ENCODE measurements around the gene PSD4. TPM values are rescaled to one million over a fixed set of nuclear protein-coding genes. Genes with fewer than 3 reads are reported as not detected.
A peak's percentile ranks its signal among the peaks of the same experiment; 100 is the strongest.

PSD4 gene
- total RNA-seq, 1 donor from 2014 or later: 1.6 TPM

DNA sequence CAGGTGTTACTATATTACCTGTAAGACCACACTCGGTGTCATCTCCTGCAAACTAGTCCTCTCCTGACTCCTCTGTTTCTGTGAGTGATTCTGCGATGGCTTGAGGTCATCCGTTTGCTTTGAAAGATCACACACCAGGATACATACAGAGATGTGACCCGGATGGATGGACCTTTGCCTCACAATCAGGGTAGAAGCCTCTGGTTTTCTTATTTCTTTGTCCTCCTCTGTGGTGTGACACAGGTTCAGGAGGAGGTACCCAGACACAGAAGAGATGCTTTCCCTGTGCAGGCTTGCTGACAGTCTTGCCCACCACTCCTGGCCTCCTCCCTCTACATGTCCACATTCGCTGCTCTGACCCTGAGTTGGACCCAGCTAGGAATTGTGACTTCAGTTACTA lies 34.6 kb downstream of the PSD4 start:
- Histone ChIP-seq H3K9me3 (ENCODE audit: control insufficient read depth in 3 of 3, low read length in 3 of 3) (no peaks in the 10 kb centered on the region), H3K36me3 (ENCODE audit: control insufficient read depth in 3 of 3, insufficient read depth in 3 of 3, low read length in 3 of 3) (no peaks in the 10 kb centered on the region), H3K9ac (ENCODE audit: low read depth in 1 of 3, low read length in 3 of 3) (no peak overlapping the region), H3K27ac (ENCODE audit: low read depth, low read length) (no peak overlapping the region), H3K4me3 (ENCODE audit: low read length in 3 of 3) (no peak overlapping the region), H3K4me1 (ENCODE audit: control insufficient read depth in 3 of 3, insufficient read depth in 3 of 3, low read length in 3 of 3) (peaks cover 9 to 16% (median 13%) of the 10 kb centered on the region in 3 donors), H3K27me3 (ENCODE audit: control insufficient read depth in 3 of 3, insufficient read depth in 3 of 3, low read length in 3 of 3) (no peaks in the 10 kb centered on the region)

DNA sequence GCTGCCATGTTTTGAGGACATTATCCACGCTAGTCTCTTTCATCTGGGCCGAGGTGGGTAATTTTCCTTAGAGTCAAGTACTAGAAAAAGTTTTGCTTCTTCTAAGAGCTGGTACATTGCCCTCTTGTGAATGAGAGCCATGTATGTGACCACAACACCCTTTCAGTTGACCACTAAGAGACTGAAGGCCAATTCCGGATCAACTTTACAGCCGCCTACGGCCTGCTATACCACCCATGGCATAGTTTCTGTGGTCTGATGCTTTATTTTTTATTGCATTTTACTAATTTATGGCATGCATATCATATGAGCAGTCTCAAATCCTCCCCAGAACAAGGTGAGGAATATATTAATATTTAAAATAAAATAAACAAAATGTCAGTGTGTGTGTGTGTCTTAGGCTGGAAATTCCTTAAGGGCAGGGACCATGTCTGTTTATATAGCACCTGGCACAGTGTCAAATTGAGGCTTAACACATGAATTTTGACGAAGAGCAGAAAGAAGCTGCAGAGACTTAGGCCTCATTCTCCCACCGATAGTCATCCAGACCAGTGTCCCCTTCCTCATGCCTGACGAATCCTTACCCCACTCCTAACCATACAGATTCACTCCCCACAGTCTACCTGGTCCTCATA lies 35.4 kb downstream of the PSD4 start:
- Histone ChIP-seq H3K36me3 (ENCODE audit: control insufficient read depth in 3 of 3, insufficient read depth in 3 of 3, low read length in 3 of 3) (no peaks in the 10 kb centered on the region), H3K4me1 (ENCODE audit: control insufficient read depth in 3 of 3, insufficient read depth in 3 of 3, low read length in 3 of 3) (peaks cover 9 to 16% (median 13%) of the 10 kb centered on the region in 3 donors), H3K27me3 (ENCODE audit: control insufficient read depth in 3 of 3, insufficient read depth in 3 of 3, low read length in 3 of 3) (no peaks in the 10 kb centered on the region), H3K9ac (ENCODE audit: low read depth in 1 of 3, low read length in 3 of 3) (no peak overlapping the region), H3K27ac (ENCODE audit: low read depth, low read length) (no peak overlapping the region), H3K4me3 (ENCODE audit: low read length in 3 of 3) (no peak overlapping the region), H3K9me3 (ENCODE audit: control insufficient read depth in 3 of 3, low read length in 3 of 3) (no peaks in the 10 kb centered on the region)

DNA sequence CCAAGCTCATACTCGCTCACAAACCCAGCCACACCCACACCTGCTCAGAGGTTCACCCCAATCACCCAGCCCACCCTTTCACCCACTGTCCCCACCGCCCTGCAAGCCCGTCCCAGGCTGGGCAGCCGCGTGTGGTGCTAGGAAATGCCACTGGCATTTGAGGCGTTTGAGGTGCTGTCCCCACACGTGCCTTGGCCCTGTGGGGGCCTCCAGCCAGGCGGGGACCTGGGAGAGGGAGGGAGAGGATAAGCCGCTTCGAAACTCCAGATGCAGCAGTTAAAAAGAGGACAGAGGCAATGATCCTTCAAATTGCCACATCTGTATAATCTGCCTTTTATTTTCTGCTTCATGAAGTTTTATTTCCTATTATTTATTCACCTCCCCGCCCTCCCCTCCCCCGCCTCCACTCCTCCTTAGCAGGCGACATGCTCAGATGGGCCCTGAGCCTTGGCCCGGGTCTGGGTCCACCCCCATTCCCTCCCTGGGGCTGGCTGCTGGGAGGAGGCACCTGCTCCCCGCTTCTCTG lies 35.9 kb downstream of the PSD4 start:
- no peaks in the 10 kb centered on the region for H3K36me3 ChIP-seq (ENCODE audit: control insufficient read depth in 3 of 3, insufficient read depth in 3 of 3, low read length in 3 of 3)
- H3K9ac ChIP-seq (ENCODE audit: low read depth in 1 of 3, low read length in 3 of 3): no peak overlapping the region
- H3K4me1 ChIP-seq (ENCODE audit: control insufficient read depth in 3 of 3, insufficient read depth in 3 of 3, low read length in 3 of 3): peaks cover 9 to 16% (median 13%) of the 10 kb centered on the region in 3 donors
- H3K9me3 ChIP-seq (ENCODE audit: control insufficient read depth in 3 of 3, low read length in 3 of 3): no peaks in the 10 kb centered on the region
- H3K27me3 ChIP-seq (ENCODE audit: control insufficient read depth in 3 of 3, insufficient read depth in 3 of 3, low read length in 3 of 3): no peaks in the 10 kb centered on the region
- H3K27ac ChIP-seq (ENCODE audit: low read depth, low read length): no peak overlapping the region
- no peak overlapping the region for H3K4me3 ChIP-seq (ENCODE audit: low read length in 3 of 3)

DNA sequence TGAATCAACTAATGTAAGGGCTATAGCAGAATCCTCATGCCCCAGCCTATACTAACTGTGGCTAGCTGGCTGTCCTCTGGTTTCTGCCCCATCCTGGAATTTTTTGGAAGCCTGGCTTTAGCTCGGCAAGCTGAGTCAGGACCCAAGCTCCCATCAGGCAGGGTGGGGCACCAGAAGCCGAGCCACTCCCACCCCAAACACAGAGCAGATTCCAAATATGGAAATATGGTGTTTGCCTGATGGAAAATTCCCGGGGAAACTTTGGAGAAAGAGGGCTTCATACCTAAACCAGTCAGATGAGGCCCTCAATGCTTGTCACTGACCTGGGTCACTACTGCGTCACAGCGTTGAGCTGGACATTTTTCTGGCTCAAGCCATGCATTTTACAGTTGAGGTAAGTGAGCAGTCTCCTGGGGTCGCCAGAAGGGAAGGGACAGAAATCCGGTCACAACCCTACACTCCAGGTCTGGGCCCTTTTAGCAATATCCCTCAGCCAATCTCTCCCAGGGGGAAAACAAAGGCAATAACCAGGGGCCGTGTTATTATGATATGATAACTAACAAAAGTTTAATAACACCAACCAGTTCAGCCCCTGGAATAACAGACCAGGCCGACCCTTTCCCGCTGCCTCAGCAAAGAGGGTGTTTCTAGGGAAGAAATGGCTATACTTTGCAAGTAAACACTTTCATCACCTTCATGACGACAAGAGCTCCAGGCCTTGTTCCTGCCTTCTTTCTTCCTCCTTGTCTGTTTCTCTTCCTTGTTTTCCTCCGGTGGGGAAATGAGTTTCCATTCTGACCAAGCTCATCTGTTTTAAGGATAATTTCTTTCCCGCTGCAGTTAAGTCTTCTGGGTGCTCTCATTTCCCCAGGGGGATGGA lies 37.7 kb downstream of the PSD4 start:
- Histone ChIP-seq H3K27me3 (ENCODE audit: control insufficient read depth in 3 of 3, insufficient read depth in 3 of 3, low read length in 3 of 3) (no peaks in the 10 kb centered on the region), H3K36me3 (ENCODE audit: control insufficient read depth in 3 of 3, insufficient read depth in 3 of 3, low read length in 3 of 3) (no peaks in the 10 kb centered on the region), H3K9me3 (ENCODE audit: control insufficient read depth in 3 of 3, low read length in 3 of 3) (no peaks in the 10 kb centered on the region), H3K4me1 (ENCODE audit: control insufficient read depth in 3 of 3, insufficient read depth in 3 of 3, low read length in 3 of 3) (peaks cover 9 to 18% (median 14%) of the 10 kb centered on the region in 3 donors), H3K4me3 (ENCODE audit: low read length in 3 of 3) (no peak overlapping the region), H3K27ac (ENCODE audit: low read depth, low read length) (peak overlapping the region; percentile 70), H3K9ac (ENCODE audit: low read depth in 1 of 3, low read length in 3 of 3) (peak overlapping the region in 2 of 3 donors; percentile 16 to 45)

DNA sequence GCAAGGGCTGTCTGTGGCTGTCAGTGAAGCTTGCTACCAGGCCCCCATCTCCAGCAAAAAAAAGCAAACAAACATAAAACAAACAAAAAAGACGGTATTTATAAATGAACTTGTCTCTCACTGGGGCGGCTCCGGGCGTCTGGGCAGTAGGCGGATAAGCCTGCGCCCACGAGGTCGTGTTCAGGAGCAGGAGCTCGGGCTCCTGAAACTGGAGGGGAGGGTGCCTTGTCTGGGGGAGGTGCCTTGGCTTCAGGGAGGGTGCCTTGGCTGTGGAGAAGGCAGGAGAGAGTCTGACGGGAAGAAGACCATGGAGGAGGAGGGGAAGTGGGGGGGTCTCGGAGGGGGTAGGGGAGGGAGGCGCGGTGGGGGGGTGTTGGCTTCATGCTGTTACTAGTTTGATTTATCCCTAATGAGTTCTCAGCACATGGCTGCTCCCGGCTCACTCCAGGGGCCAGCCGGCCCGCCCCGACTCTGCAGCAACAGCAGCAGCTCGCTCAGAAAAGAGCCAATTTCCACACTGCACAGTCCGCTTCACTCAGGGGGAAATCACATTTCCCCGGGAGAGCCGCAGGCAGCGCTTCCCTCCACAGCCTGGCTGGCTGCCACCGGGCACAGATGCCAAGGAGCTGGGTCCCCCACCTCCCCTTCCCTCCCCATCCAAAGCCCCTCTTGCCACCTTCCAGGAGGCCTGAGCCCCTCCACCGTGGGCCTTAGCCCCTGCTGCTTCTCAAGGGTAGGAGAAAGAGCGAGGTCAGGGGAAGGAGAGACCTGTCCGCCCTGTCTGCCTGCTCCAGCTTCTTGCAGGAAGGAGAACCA lies 38.7 kb downstream of the PSD4 start:
- no peaks in the 10 kb centered on the region for H3K27me3 ChIP-seq (ENCODE audit: control insufficient read depth in 3 of 3, insufficient read depth in 3 of 3, low read length in 3 of 3)
- peak overlapping the region; percentile 70 for H3K27ac ChIP-seq (ENCODE audit: low read depth, low read length)
- peaks cover 10 to 24% (median 23%) of the 10 kb centered on the region in 3 donors for H3K4me1 ChIP-seq (ENCODE audit: control insufficient read depth in 3 of 3, insufficient read depth in 3 of 3, low read length in 3 of 3)
- no peaks in the 10 kb centered on the region for H3K36me3 ChIP-seq (ENCODE audit: control insufficient read depth in 3 of 3, insufficient read depth in 3 of 3, low read length in 3 of 3)
- H3K4me3 ChIP-seq (ENCODE audit: low read length in 3 of 3): peak overlapping the region in 1 of 3 donors; percentile 13
- peak overlapping the region in 2 of 3 donors; percentile 16 to 45 for H3K9ac ChIP-seq (ENCODE audit: low read depth in 1 of 3, low read length in 3 of 3)
- no peaks in the 10 kb centered on the region for H3K9me3 ChIP-seq (ENCODE audit: control insufficient read depth in 3 of 3, low read length in 3 of 3)

DNA sequence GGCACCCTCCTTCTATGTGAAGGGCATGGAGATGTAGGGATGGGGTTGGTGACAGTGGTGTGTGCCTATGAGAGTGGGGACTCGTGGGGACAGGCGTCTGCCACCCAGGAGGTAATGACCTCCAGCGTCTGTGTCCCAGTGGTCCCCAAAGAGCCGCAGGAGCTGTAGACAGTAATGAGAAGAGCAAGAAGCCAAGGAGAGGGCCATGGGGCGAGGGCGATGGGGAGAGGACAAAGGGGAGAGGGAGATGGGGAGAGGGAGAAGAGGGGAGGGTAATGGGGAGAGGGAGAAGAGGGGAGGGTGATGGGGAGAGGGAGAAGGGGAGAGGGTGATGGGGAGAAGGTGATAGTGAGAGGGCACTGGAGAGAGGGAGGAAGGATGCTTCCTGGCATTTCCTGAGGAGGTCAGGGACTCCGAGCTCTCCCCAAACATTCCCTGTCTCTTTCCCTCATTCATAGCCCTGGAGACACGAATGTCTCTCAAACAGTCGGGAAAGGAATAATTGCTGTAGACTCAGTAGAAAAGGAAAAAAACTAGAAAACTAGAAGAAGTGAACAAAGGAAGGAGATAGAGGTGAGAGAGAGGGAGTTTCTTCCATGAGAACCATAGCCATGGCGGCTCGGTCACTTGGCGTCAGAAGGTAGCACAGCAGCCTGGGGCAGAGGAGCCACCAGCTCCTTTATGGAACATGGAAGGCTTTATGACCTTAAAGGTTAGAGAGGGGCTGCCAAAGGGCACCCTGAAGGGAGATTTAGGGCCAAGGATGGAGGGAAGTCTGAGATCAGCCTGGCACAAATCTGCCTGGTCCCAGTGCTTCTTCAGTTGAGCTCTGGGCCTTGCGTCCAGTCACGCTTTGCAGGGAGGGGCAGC lies 39.5 kb downstream of the PSD4 start:
- no peaks in the 10 kb centered on the region for H3K36me3 ChIP-seq (ENCODE audit: control insufficient read depth in 3 of 3, insufficient read depth in 3 of 3, low read length in 3 of 3)
- H3K27ac ChIP-seq (ENCODE audit: low read depth, low read length): no peak overlapping the region
- H3K4me1 ChIP-seq (ENCODE audit: control insufficient read depth in 3 of 3, insufficient read depth in 3 of 3, low read length in 3 of 3): peaks cover 19 to 31% (median 26%) of the 10 kb centered on the region in 3 donors
- H3K4me3 ChIP-seq (ENCODE audit: low read length in 3 of 3): no peak overlapping the region
- H3K27me3 ChIP-seq (ENCODE audit: control insufficient read depth in 3 of 3, insufficient read depth in 3 of 3, low read length in 3 of 3): no peaks in the 10 kb centered on the region
- no peaks in the 10 kb centered on the region for H3K9me3 ChIP-seq (ENCODE audit: control insufficient read depth in 3 of 3, low read length in 3 of 3)
- H3K9ac ChIP-seq (ENCODE audit: low read depth in 1 of 3, low read length in 3 of 3): no peak overlapping the region

DNA sequence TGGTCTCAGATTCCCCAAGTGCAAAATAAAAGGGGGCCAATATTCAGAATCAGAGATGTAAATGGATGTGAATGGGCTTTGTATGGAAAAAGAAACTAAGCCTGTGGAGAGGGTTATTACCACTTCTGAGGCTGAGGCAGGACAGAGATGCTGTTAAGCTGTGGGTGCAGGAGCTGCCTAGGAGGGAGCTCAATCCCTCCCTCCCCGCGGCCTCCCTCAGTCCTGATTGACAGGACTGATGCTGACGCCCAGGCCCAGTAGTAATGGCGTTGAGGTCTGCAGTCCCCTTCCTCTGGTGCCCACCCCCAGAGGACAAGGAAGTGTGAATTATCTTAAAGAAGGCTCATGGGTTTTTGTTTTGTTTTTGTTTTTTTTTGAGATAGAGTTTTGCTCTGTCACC lies 40.4 kb downstream of the PSD4 start:
- Histone ChIP-seq H3K9ac (ENCODE audit: low read depth in 1 of 3, low read length in 3 of 3) (no peak overlapping the region), H3K4me1 (ENCODE audit: control insufficient read depth in 3 of 3, insufficient read depth in 3 of 3, low read length in 3 of 3) (peaks cover 24 to 38% (median 28%) of the 10 kb centered on the region in 3 donors), H3K27ac (ENCODE audit: low read depth, low read length) (no peak overlapping the region), H3K27me3 (ENCODE audit: control insufficient read depth in 3 of 3, insufficient read depth in 3 of 3, low read length in 3 of 3) (no peaks in the 10 kb centered on the region), H3K4me3 (ENCODE audit: low read length in 3 of 3) (no peak overlapping the region), H3K9me3 (ENCODE audit: control insufficient read depth in 3 of 3, low read length in 3 of 3) (no peaks in the 10 kb centered on the region), H3K36me3 (ENCODE audit: control insufficient read depth in 3 of 3, insufficient read depth in 3 of 3, low read length in 3 of 3) (no peaks in the 10 kb centered on the region)

DNA sequence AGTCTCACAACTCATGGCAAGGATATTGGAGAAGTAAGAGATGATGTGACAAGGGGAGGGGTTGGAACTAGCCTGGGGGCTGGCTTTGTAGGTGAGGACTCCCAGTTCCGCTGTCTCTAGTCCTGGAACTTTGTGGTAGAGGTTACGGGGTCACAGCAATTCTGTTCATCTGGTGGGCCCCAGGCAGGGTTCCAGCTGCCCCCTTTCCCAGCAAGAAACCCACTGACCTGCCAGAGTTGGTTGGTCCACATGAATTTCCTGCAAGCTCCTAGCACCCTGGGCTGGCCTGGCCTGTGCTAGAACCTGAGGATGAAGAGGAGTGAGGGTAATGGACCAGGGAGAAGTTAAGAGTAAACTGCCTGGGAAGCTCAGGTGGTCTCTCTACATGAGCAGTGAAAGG lies 41.3 kb downstream of the PSD4 start:
- H3K4me3 ChIP-seq (ENCODE audit: low read length in 3 of 3): no peak overlapping the region
- H3K27ac ChIP-seq (ENCODE audit: low read depth, low read length): no peak overlapping the region
- no peaks in the 10 kb centered on the region for H3K36me3 ChIP-seq (ENCODE audit: control insufficient read depth in 3 of 3, insufficient read depth in 3 of 3, low read length in 3 of 3)
- no peaks in the 10 kb centered on the region for H3K9me3 ChIP-seq (ENCODE audit: control insufficient read depth in 3 of 3, low read length in 3 of 3)
- peaks cover 24 to 43% (median 28%) of the 10 kb centered on the region in 3 donors for H3K4me1 ChIP-seq (ENCODE audit: control insufficient read depth in 3 of 3, insufficient read depth in 3 of 3, low read length in 3 of 3)
- H3K27me3 ChIP-seq (ENCODE audit: control insufficient read depth in 3 of 3, insufficient read depth in 3 of 3, low read length in 3 of 3): no peaks in the 10 kb centered on the region
- H3K9ac ChIP-seq (ENCODE audit: low read depth in 1 of 3, low read length in 3 of 3): no peak overlapping the region

DNA sequence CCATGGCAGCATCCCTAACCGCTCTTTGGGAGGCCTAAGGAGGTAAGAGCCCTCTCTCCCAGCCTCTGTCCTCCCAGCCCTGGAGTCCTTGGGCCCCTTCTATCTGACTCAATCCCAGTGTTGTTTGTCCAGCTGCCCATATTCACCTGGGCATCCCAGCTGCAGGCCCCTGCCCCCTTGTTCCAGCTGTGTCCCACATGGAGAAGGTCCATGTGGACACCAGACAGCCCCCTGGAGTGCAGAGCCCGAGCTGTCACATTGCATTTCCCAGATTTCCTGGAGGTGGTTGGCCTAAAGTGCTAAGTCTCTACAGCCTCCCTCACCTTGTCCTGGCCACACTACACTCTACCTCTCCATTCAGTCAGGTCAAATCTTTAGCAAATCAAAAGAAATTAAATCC lies 42.5 kb downstream of the PSD4 start:
- H3K9ac ChIP-seq (ENCODE audit: low read depth in 1 of 3, low read length in 3 of 3): no peak overlapping the region
- H3K4me3 ChIP-seq (ENCODE audit: low read length in 3 of 3): no peak overlapping the region
- H3K27ac ChIP-seq (ENCODE audit: low read depth, low read length): no peak overlapping the region
- H3K9me3 ChIP-seq (ENCODE audit: control insufficient read depth in 3 of 3, low read length in 3 of 3): no peaks in the 10 kb centered on the region
- no peaks in the 10 kb centered on the region for H3K36me3 ChIP-seq (ENCODE audit: control insufficient read depth in 3 of 3, insufficient read depth in 3 of 3, low read length in 3 of 3)
- peaks cover 23 to 41% (median 24%) of the 10 kb centered on the region in 3 donors for H3K4me1 ChIP-seq (ENCODE audit: control insufficient read depth in 3 of 3, insufficient read depth in 3 of 3, low read length in 3 of 3)
- no peaks in the 10 kb centered on the region for H3K27me3 ChIP-seq (ENCODE audit: control insufficient read depth in 3 of 3, insufficient read depth in 3 of 3, low read length in 3 of 3)

Data from skeletal muscle tissue (tissue), 4 donors.